Measurements from ENCODE around the gene FBXL13.
"Not testable (repeated sequence)": the region's sequence is repeated elsewhere in the genome, so short reads cannot be mapped to it uniquely, and the experiment has no call there.

FBXL13 gene

DNA sequence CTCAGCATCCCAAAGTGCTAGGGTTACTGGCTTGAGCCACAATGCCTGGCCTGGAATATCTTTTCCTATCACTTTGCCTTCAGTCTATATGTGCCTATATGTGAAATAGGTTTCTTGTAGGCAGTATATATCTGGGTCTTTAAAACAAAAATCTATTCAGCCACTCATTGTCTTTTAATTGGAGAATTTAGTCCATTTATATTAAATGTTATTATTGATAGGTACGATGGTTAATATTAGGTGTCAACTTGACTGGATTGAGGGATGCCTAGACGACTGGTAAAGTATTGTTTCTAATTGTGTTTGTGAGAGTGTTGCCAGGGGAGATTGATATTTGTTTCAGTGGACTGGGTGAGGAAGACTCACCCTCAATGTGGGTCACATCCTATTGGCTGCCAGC, 73.4 kb downstream of the FBXL13 start:
- H3K4me3 ChIP-seq (replicated peaks; ENCODE audit: insufficient read depth, low read length), result no peak overlapping the region
- H3K27ac ChIP-seq (replicated peaks), result no peak overlapping the region
- TF ChIP-seq, protein P1, sequence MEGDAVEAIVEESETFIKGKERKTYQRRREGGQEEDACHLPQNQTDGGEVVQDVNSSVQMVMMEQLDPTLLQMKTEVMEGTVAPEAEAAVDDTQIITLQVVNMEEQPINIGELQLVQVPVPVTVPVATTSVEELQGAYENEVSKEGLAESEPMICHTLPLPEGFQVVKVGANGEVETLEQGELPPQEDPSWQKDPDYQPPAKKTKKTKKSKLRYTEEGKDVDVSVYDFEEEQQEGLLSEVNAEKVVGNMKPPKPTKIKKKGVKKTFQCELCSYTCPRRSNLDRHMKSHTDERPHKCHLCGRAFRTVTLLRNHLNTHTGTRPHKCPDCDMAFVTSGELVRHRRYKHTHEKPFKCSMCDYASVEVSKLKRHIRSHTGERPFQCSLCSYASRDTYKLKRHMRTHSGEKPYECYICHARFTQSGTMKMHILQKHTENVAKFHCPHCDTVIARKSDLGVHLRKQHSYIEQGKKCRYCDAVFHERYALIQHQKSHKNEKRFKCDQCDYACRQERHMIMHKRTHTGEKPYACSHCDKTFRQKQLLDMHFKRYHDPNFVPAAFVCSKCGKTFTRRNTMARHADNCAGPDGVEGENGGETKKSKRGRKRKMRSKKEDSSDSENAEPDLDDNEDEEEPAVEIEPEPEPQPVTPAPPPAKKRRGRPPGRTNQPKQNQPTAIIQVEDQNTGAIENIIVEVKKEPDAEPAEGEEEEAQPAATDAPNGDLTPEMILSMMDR (IDR thresholded peaks at IDR 0.05; ENCODE audit: insufficient read depth, low read length), result no peak
- no peak for TF ChIP-seq GABPA (IDR thresholded peaks at IDR 0.05; ENCODE audit: low read depth)
- TF ChIP-seq, protein P2, sequence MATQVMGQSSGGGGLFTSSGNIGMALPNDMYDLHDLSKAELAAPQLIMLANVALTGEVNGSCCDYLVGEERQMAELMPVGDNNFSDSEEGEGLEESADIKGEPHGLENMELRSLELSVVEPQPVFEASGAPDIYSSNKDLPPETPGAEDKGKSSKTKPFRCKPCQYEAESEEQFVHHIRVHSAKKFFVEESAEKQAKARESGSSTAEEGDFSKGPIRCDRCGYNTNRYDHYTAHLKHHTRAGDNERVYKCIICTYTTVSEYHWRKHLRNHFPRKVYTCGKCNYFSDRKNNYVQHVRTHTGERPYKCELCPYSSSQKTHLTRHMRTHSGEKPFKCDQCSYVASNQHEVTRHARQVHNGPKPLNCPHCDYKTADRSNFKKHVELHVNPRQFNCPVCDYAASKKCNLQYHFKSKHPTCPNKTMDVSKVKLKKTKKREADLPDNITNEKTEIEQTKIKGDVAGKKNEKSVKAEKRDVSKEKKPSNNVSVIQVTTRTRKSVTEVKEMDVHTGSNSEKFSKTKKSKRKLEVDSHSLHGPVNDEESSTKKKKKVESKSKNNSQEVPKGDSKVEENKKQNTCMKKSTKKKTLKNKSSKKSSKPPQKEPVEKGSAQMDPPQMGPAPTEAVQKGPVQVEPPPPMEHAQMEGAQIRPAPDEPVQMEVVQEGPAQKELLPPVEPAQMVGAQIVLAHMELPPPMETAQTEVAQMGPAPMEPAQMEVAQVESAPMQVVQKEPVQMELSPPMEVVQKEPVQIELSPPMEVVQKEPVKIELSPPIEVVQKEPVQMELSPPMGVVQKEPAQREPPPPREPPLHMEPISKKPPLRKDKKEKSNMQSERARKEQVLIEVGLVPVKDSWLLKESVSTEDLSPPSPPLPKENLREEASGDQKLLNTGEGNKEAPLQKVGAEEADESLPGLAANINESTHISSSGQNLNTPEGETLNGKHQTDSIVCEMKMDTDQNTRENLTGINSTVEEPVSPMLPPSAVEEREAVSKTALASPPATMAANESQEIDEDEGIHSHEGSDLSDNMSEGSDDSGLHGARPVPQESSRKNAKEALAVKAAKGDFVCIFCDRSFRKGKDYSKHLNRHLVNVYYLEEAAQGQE (IDR thresholded peaks at IDR 0.05; ENCODE audit: insufficient replicate concordance, low read depth), result no peak
- no peak for TF ChIP-seq POLR2AphosphoS5 (IDR thresholded peaks at IDR 0.05; ENCODE audit: low read depth)
- no peak for TF ChIP-seq SPI1 (IDR thresholded peaks at IDR 0.05; ENCODE audit: borderline replicate concordance, low read depth)
- no peak for DNase-seq (ENCODE audit: low read depth in 1 of 2, low spot score in 1 of 2)
- no peaks in the 10 kb centered on the region for H3K27me3 ChIP-seq (ENCODE audit: insufficient read depth, poor library complexity, severe bottlenecking)

DNA sequence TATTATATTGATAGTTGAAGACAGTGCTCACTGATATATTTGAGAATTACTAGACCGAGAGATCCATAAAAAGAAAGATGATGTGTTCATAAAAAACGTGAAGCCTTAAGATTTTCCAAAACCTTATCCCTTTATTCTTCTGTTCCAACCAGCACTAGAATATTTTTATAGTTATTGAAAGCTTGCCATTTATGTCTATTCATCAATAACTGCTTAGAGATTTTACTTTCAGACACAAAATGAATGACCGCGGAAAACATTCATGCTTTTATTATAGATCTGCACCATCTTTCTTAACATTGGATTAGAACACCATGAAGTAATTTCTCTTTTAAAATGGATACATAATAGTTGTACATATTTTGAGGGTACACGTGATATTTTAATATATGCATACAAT, 77.6 kb downstream of the FBXL13 start:
- Histone ChIP-seq H3K27ac (replicated peaks) (no peak overlapping the region), H3K4me3 (replicated peaks; ENCODE audit: insufficient read depth, low read length) (no peak overlapping the region), H3K27me3 (ENCODE audit: insufficient read depth, poor library complexity, severe bottlenecking) (no peaks in the 10 kb centered on the region)
- no peak for DNase-seq (ENCODE audit: low read depth in 1 of 2, low spot score in 1 of 2)
- TF ChIP-seq GABPA (IDR thresholded peaks at IDR 0.05; ENCODE audit: low read depth) (no peak), SPI1 (IDR thresholded peaks at IDR 0.05; ENCODE audit: borderline replicate concordance, low read depth) (no peak), POLR2AphosphoS5 (IDR thresholded peaks at IDR 0.05; ENCODE audit: low read depth) (no peak)
- TF ChIP-seq, protein P1 (IDR thresholded peaks at IDR 0.05; ENCODE audit: insufficient read depth, low read length), result no peak
- TF ChIP-seq, protein P2 (IDR thresholded peaks at IDR 0.05; ENCODE audit: insufficient replicate concordance, low read depth), result no peak

DNA sequence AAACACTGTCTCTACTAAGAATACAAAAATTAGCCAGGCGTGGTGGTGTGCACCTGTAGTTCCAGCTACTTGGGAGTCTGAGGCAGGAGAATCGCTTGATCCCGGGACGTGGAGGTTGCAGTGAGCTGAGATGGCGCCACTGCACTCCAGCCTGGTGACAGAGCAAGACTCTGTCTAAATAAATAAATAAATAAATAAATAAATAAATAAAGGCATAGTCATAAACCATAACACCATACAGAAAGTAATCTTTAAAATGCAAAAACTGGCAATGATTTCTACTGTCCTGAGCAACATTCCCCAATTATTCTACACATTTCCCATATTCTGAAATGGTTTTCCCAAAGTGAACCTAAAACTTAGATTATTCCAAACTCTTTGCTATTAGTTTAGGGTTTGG, 79.0 kb downstream of the FBXL13 start:
- H3K27me3 ChIP-seq (ENCODE audit: insufficient read depth, poor library complexity, severe bottlenecking); H3K4me3 ChIP-seq (replicated peaks; ENCODE audit: insufficient read depth, low read length); DNase-seq (ENCODE audit: low read depth in 1 of 2, low spot score in 1 of 2); H3K27ac ChIP-seq (replicated peaks): not testable (repeated sequence)

DNA sequence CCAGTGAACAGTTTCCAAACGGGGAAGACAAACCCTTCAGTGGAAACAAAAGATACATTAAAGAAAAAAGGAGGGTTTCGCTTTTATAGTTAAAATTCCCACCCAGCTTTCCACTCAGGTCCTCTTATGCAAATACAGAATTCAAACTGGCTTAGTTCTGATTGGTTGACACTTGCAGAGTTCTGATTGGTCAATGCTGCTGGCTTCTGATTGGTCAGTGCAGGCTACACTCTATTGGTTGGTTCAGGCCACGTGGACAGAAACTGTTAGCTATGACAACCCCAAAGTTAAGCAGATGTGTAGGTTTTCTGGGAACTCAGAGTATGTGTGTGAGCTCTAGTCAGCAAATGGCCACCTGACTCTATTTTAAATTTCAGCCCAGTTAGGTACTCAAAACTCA, 80.0 kb downstream of the FBXL13 start:
- TF ChIP-seq POLR2AphosphoS5 (IDR thresholded peaks at IDR 0.05; ENCODE audit: low read depth) (no peak), GABPA (IDR thresholded peaks at IDR 0.05; ENCODE audit: low read depth) (no peak), SPI1 (IDR thresholded peaks at IDR 0.05; ENCODE audit: borderline replicate concordance, low read depth) (no peak)
- TF ChIP-seq, protein P2 (IDR thresholded peaks at IDR 0.05; ENCODE audit: insufficient replicate concordance, low read depth), result no peak
- TF ChIP-seq, protein P1 (IDR thresholded peaks at IDR 0.05; ENCODE audit: insufficient read depth, low read length), result no peak
- no peak for DNase-seq (ENCODE audit: low read depth in 1 of 2, low spot score in 1 of 2)
- Histone ChIP-seq H3K27ac (replicated peaks) (no peak overlapping the region), H3K27me3 (ENCODE audit: insufficient read depth, poor library complexity, severe bottlenecking) (no peaks in the 10 kb centered on the region), H3K4me3 (replicated peaks; ENCODE audit: insufficient read depth, low read length) (no peak overlapping the region)
